Skeletal muscle cell (primary cell): Measurements from ENCODE around the gene OR2T2.
"Not testable (repeated sequence)": the region's sequence is repeated elsewhere in the genome, so short reads cannot be mapped to it uniquely, and the experiment has no call there.

Experiments
- DNase-seq: peaks from one replicate; pipeline ENCODE4 v3.0.0-alpha.2; 2010; ENCODE audit warnings: low read depth
- H3K4me3 ChIP-seq: 2 replicates; pipeline ENCODE4 v1.5.1; 2011; ENCODE audit warnings: low read depth, mild to moderate bottlenecking, control low read depth, low read length, moderate library complexity

Gene OR2T2, protein sequence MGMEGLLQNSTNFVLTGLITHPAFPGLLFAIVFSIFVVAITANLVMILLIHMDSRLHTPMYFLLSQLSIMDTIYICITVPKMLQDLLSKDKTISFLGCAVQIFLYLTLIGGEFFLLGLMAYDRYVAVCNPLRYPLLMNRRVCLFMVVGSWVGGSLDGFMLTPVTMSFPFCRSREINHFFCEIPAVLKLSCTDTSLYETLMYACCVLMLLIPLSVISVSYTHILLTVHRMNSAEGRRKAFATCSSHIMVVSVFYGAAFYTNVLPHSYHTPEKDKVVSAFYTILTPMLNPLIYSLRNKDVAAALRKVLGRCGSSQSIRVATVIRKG

GRCh38 chr1:248445399-248445798 is at the start of gene OR2T2:
Gene OR2T2 (plus strand): TSS chr1:248445637. CDS start chr1:248452798, 7,161 bp downstream.
- DNase-seq, H3K4me3 ChIP-seq: not testable (repeated sequence)

DNA sequence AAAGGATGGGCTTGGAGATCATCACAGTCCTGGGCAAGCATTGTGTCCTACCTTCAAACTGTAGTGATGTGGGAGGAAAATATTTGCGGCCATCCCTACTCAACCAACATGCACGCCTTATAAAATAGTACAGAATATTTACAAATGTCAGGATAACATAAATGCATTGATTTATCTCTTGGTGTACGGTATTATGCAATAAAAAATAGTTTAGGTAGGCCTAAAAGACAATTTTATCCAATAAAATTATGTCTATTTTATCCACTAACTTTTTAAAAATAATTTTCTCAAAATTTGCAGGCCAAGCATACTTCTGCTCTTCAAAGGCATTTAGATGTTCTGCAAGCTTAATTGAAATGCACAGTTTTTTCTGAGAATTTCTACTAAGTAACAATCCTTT is 42.7 kb upstream of the OR2T2 start, which contains the start of gene OR2T1:
Gene OR2T1, plus strand, starts transcription at position 301 of the 400 bp plus-strand sequence. CDS start 3,100 bp downstream, outside the sequence.
- H3K4me3 ChIP-seq = no peak within 1 kb of the TSS
- DNase-seq = no peak

- DNase-seq = no peak
These were observed 41.4 kb upstream of the OR2T2 start for GRCh38 chr1:248404024-248404423.

DNA sequence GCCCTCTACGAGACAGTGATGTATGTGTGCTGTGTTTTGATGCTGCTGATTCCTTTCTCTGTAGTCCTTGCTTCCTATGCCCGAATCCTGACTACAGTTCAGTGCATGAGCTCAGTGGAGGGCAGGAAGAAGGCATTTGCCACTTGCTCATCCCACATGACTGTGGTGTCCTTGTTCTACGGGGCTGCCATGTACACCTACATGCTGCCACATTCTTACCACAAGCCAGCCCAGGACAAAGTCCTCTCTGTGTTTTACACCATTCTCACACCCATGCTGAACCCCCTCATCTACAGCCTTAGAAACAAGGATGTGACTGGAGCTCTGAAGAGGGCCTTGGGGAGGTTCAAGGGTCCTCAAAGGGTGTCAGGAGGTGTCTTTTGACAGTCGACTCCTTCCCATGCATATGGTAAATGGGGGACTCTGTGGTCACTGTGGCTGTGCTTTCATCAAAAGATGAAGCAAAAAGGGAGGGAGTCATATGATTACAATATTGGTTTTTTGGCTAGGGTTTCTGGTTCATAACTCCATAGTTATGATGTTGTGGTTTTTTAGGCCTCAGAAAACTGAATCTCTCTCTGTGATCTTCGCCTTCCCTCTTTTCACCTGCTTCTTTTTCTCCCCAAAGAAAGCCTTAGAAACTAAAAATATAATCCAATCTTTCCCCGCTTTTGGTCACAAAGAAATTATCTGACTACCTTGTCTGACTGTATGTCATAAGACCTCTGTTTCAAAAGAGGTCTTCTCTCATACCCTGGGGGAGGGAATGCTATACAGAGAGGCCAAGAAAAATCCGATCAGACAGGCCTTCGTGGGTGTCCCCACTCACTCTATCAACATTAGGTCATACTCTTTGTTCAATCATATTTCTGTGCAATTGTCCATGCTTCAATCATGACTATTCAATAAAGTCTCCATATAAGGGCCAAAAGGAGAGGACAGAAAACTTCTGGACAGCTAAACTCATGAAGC is 38.4 kb upstream of the OR2T2 start:
- H3K4me3 ChIP-seq = no peak overlapping the region
- no peak for DNase-seq

More at GRCh38 chr1:248404024-248404423, 41.4 kb upstream of the OR2T2 start:
- no peak overlapping the region for H3K4me3 ChIP-seq

DNA sequence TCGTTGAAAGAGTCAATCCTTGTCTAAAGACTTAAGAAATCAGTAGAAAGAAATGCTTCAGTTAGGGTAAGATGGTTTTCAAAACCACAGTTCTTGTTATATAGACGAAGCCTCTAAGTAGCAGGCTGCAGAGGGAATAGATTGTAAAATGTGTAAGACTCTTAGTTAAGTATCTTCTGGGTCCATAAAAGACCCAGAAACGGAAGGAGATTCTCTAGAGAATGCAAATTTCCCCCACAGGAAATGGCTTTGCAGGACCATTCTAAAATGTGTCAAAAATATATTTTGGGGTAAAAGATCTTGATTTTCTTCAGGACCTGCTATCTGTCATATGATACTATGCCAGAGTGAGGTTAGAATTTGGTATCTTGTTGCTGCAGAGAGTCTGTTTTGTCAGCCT is 29.2 kb upstream of the OR2T2 start:
- no peak for DNase-seq
- H3K4me3 ChIP-seq = no peak overlapping the region

DNA sequence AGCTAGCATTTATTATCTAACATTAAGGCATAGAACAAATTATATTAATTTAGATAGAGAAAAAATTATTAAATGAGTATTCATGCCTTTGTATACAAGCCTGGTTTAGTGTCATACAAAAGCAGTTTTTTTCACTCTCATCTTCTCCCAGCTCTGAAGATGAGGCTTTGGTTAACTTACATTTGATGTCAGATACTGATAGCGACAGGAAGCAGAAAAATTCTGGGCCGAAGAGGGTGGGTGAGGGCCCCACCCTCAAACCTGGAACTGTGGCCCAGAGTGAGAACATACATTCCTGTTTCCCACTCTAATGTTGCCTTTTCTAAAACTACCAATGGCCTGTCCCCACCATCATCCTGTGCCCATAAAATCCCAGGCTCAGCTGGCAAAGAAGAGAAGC is 27.6 kb upstream of the OR2T2 start:
- DNase-seq = no peak
- no peak overlapping the region for H3K4me3 ChIP-seq

DNA sequence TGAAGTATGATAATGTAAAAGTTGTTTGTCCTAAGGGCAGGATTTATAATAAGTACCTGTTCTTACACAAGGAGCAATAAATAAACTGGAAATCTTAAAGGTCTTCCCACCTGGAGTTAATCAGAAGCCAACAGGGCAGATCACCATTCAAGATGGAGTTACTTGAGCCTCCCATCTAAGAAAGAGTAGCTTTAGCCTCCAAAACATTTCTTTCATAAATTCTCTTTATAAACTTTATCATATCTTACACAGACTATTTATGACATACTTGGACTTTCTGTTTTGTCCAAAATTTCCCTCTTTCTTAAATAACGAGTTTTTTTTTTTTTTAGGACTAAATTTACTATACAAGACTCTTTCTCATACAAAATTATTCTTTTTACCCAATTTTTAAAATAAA is 24.1 kb upstream of the OR2T2 start:
- DNase-seq = no peak
- no peak overlapping the region for H3K4me3 ChIP-seq

DNA sequence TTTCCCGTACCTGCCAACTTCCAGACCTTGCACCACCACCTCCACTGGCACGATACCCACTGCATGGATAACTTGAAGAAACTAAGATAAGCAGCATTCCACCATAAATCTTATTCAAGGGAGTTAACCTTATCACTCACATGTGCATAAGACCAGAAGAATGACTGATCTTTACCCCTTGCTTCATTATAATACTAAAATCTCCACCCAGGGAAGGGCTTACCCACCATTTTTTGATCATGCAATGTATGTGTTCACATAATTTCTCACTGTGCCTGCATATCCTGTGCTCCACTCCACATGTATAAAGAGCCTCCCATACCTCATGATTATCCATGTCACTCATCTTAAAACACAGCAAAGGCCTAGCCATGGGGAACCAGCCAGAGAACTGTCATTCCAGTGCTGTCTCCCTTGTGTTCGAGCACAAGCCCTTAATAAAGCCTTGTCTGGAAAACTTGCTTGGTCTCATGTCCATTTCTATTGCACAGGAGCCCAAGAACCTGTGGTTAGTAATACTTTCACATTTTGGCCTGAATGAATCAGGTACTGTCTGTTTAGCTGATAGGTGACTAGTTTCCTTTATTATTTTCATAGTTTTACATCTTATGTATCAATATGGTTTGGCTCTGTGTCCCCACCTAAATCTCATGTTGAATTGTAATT is 17.8 kb upstream of the OR2T2 start:
- not testable (repeated sequence) for H3K4me3 ChIP-seq, DNase-seq

DNA sequence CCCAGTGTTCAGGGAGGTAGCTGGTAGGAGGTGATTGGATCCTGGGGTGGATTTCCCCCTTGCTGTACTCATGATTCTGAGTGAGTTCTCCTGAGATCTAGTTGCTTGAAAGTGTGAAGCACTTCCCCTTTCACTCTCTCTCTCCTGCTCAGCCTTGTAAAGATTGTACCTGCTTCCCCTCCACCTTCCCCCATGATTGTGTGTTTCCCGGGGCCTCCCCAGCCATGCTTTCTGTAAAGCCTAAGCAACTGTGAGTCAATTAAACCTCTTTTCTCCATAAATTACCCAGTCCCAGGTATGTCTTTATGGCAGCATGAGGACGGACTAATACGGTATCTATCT is 17.3 kb upstream of the OR2T2 start:
- not testable (repeated sequence) for H3K4me3 ChIP-seq

GRCh38 chr1:248431683-248432082 is 13.8 kb upstream of the OR2T2 start:
- not testable (repeated sequence) for H3K4me3 ChIP-seq, DNase-seq

More for the DNA sequence above, 17.3 kb upstream of the OR2T2 start:
- not testable (repeated sequence) for DNase-seq

DNA sequence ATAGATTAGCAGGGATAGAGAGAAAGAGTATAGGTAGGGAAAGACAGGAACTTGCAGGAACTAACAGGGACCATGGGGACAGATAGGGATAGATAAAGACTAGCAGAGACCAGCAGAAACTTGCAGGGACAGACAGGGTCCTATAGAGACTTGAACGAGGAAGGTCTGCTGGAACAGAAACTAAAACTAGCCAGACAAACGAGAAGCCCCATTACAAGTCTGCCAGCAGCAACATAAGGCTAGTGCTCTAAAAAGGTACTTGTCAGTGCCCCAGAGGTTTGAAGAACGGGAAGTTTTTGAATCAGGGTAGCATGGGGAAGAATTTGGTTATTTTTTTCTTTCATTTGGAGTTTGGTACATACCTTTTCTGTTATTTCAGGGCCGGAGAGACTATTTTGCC is 13.2 kb upstream of the OR2T2 start:
- not testable (repeated sequence) for DNase-seq, H3K4me3 ChIP-seq

- H3K4me3 ChIP-seq, DNase-seq: not testable (repeated sequence)
These were observed 11.5 kb upstream of the OR2T2 start for GRCh38 chr1:248433811-248434415.

DNA sequence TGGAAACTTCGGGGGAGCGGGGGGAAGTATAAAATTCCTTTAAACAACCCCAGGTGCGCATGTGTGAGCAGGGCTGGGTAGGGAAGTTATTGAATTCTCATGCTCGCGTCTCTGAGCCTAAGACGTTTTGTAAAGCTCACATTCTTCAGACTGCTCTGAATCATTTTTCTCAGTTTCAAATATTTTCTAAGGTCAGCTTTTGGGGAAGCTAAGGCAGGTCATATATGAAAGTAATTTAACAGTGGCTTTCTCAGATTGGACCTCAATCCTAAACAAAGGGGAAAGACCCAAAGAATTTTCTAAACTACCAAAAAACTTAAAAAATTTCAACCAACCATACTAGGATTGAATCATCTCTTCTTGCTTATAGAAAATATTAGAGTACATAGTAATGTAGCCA is 10.5 kb upstream of the OR2T2 start:
- H3K4me3 ChIP-seq, DNase-seq: not testable (repeated sequence)

DNA sequence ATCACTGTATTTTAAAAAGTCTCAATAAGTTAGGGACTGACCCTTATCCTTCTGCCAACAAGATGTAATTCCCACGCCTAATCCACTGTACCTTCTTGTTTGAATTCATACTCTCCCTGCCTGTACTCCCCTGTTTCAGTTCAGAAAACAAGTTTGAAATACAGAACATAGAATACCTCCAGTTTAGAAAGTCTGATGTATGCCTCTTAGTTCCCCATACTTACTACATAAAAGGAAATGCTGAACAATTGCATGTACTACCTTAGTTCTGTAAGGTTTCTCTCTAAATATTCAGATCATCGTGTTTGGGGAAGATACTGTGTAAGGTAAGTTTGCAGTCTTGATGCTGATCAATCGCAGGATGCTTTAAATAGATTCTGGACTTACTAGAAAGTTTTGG is 9.1 kb upstream of the OR2T2 start:
- H3K4me3 ChIP-seq, DNase-seq: not testable (repeated sequence)

DNA sequence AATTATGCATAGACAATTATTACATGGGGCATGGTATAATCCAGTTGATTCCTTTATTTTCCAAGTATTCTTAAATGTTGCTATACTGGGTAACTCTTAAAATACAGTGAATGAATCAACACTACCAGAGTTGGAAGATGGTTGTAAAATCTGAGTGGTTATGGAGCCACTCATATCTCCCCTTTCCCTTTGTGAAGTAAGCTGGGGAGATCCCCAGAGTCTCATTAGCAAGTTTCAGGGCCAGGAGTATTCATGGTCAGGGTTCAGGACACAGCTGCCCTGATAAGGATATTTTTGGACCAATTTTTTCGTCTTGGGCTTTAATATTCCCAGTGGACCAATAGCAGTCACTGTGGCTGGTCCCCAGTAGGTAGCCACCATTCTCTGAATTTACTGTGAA is 6.8 kb upstream of the OR2T2 start:
- DNase-seq, H3K4me3 ChIP-seq: not testable (repeated sequence)

DNA sequence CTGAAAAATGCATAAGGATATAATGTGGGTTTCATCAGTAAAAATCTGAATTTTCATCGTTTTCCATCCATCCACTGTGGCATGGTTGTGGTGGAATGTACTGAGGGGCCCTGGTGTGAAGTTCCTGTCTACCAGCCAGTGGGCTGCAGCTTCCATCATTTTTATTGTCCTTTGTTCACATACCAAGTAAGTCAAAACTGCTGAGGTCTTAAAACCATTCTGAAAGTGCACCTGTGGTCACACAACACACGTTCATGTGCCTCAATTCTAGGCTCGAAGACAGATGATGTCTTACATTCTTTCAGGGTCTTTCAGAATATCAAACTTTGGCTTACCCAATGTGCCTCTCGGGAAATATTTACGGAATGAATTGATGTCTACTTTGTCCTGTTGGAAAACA is 6.2 kb upstream of the OR2T2 start:
- H3K4me3 ChIP-seq, DNase-seq: not testable (repeated sequence)

GRCh38 chr1:248442500-248443277 is 2.7 kb upstream of the OR2T2 start:
- not testable (repeated sequence) for H3K4me3 ChIP-seq, DNase-seq

- DNase-seq, H3K4me3 ChIP-seq: not testable (repeated sequence)
These were observed 834 bp upstream of the OR2T2 start for GRCh38 chr1:248444603-248445002.
